ENCODE results near the gene CD79A.

DNA sequence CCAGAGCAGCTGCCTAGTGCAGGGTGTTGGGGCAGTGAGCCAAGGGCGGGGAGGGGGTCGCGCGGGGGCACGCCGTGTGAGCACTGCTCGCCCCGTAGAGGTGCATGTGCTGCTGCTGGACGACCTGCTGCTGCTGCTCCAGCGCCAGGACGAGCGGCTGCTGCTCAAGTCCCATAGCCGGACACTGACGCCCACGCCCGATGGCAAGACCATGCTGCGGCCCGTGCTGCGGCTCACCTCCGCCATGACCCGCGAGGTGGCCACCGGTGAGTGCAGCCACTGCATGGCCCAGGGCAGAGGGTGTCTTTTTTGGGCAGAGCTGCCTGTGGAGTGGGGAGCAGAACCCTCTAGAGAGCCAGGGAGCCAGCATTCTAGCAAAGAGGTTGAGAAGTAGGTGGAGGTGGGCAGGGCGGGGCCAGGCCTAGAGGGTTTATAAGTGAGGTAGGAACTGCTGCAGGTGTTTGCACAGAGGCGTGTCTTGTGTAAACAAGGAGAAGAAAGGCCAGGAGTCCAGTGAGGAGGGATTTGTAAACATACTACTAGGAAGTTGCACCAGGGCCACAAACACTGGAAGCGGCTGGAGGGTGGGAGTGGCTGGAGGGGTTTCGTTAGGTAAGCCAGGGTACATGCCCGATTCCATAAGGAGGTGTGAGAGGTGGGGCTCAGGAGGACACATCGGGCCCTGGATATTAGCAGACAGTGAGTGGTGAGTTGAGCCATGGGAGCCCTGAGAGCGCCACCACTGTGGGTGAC lies 27.2 kb downstream of the CD79A start:
- TF ChIP-seq, protein P1, sequence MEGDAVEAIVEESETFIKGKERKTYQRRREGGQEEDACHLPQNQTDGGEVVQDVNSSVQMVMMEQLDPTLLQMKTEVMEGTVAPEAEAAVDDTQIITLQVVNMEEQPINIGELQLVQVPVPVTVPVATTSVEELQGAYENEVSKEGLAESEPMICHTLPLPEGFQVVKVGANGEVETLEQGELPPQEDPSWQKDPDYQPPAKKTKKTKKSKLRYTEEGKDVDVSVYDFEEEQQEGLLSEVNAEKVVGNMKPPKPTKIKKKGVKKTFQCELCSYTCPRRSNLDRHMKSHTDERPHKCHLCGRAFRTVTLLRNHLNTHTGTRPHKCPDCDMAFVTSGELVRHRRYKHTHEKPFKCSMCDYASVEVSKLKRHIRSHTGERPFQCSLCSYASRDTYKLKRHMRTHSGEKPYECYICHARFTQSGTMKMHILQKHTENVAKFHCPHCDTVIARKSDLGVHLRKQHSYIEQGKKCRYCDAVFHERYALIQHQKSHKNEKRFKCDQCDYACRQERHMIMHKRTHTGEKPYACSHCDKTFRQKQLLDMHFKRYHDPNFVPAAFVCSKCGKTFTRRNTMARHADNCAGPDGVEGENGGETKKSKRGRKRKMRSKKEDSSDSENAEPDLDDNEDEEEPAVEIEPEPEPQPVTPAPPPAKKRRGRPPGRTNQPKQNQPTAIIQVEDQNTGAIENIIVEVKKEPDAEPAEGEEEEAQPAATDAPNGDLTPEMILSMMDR (IDR thresholded peaks at IDR 0.05): no peak
- TF ChIP-seq POLR2AphosphoS5 (IDR thresholded peaks at IDR 0.05): no peak

Data from breast epithelium (tissue), 3 donors.